ENCODE results near the gene ARSJ. TPM values are rescaled to one million over a fixed set of nuclear protein-coding genes. Genes with fewer than 3 reads are reported as not detected.

ARSJ gene
- total and polyA plus RNA-seq, 2 of the 8 experiments (the other 6 are each of a cell fraction or from before 2014, with no cell fraction given): 1.4 to 6.3 TPM

DNA sequence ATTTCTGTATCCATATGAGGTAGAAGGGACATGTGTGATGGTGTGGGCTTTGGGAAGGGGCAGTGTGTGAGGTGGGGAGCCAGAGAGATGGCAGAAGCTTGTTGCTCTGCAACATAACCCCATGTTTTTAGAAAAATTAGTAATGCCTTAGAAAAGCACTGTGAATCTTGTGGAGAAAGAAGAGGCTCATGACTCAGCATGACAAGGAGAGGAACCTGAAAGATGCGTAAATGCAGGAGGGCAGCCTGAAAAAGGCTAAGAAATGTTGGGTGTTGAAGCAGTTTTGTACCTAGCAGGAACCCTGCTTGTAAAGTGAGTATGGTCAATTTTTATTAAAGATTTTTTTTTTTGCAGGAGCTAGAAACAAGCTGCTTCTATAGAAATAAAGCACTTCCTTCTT lies 59.8 kb downstream of the ARSJ start (continued):
- TF ChIP-seq, protein P1, sequence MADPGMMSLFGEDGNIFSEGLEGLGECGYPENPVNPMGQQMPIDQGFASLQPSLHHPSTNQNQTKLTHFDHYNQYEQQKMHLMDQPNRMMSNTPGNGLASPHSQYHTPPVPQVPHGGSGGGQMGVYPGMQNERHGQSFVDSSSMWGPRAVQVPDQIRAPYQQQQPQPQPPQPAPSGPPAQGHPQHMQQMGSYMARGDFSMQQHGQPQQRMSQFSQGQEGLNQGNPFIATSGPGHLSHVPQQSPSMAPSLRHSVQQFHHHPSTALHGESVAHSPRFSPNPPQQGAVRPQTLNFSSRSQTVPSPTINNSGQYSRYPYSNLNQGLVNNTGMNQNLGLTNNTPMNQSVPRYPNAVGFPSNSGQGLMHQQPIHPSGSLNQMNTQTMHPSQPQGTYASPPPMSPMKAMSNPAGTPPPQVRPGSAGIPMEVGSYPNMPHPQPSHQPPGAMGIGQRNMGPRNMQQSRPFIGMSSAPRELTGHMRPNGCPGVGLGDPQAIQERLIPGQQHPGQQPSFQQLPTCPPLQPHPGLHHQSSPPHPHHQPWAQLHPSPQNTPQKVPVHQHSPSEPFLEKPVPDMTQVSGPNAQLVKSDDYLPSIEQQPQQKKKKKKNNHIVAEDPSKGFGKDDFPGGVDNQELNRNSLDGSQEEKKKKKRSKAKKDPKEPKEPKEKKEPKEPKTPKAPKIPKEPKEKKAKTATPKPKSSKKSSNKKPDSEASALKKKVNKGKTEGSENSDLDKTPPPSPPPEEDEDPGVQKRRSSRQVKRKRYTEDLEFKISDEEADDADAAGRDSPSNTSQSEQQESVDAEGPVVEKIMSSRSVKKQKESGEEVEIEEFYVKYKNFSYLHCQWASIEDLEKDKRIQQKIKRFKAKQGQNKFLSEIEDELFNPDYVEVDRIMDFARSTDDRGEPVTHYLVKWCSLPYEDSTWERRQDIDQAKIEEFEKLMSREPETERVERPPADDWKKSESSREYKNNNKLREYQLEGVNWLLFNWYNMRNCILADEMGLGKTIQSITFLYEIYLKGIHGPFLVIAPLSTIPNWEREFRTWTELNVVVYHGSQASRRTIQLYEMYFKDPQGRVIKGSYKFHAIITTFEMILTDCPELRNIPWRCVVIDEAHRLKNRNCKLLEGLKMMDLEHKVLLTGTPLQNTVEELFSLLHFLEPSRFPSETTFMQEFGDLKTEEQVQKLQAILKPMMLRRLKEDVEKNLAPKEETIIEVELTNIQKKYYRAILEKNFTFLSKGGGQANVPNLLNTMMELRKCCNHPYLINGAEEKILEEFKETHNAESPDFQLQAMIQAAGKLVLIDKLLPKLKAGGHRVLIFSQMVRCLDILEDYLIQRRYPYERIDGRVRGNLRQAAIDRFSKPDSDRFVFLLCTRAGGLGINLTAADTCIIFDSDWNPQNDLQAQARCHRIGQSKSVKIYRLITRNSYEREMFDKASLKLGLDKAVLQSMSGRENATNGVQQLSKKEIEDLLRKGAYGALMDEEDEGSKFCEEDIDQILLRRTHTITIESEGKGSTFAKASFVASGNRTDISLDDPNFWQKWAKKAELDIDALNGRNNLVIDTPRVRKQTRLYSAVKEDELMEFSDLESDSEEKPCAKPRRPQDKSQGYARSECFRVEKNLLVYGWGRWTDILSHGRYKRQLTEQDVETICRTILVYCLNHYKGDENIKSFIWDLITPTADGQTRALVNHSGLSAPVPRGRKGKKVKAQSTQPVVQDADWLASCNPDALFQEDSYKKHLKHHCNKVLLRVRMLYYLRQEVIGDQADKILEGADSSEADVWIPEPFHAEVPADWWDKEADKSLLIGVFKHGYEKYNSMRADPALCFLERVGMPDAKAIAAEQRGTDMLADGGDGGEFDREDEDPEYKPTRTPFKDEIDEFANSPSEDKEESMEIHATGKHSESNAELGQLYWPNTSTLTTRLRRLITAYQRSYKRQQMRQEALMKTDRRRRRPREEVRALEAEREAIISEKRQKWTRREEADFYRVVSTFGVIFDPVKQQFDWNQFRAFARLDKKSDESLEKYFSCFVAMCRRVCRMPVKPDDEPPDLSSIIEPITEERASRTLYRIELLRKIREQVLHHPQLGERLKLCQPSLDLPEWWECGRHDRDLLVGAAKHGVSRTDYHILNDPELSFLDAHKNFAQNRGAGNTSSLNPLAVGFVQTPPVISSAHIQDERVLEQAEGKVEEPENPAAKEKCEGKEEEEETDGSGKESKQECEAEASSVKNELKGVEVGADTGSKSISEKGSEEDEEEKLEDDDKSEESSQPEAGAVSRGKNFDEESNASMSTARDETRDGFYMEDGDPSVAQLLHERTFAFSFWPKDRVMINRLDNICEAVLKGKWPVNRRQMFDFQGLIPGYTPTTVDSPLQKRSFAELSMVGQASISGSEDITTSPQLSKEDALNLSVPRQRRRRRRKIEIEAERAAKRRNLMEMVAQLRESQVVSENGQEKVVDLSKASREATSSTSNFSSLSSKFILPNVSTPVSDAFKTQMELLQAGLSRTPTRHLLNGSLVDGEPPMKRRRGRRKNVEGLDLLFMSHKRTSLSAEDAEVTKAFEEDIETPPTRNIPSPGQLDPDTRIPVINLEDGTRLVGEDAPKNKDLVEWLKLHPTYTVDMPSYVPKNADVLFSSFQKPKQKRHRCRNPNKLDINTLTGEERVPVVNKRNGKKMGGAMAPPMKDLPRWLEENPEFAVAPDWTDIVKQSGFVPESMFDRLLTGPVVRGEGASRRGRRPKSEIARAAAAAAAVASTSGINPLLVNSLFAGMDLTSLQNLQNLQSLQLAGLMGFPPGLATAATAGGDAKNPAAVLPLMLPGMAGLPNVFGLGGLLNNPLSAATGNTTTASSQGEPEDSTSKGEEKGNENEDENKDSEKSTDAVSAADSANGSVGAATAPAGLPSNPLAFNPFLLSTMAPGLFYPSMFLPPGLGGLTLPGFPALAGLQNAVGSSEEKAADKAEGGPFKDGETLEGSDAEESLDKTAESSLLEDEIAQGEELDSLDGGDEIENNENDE (IDR thresholded peaks at IDR 0.05; ENCODE audit: insufficient replicate concordance, low read length): no peak

Measured in H1 (cell line).